ENCODE results near the gene SPATS2L. TPM values are rescaled to one million over a fixed set of nuclear protein-coding genes. Genes with fewer than 3 reads are reported as not detected.

The SPATS2L gene
- total and polyA plus RNA-seq, 2 of the 13 experiments (the other 11 are each of a cell fraction or from before 2014, with no cell fraction given) = 154 to 212 TPM

- no peak for TF ChIP-seq KDM5B (CRISPR knock-in tag; IDR thresholded peaks at IDR 0.05; ENCODE audit: borderline replicate concordance)
- no peak for TF ChIP-seq PLRG1 (conservative IDR thresholded peaks at IDR 0.05)
- no peak for TF ChIP-seq HMG20B (CRISPR knock-in tag; conservative IDR thresholded peaks at IDR 0.05)
- 0 out of 2 replicates have a peak, but pooled peaks have one; percentile 1 for TF ChIP-seq NR2F6 (IDR thresholded peaks at IDR 0.05)
- TF ChIP-seq NR2F6 (CRISPR knock-in tag; IDR thresholded peaks at IDR 0.05) = peak; percentile 40; the same call in 1 of the 2 replicates
- 0 out of 2 replicates have a peak, but pooled peaks have one; percentile 29 for TF ChIP-seq ZBTB33 (CRISPR knock-in tag; IDR thresholded peaks at IDR 0.05)
- peak; percentile 13 for TF ChIP-seq ZNF564 (CRISPR knock-in tag; IDR thresholded peaks at IDR 0.05)
- TF ChIP-seq ZSCAN22 (CRISPR knock-in tag; IDR thresholded peaks at IDR 0.05) = no peak
- TF ChIP-seq ZNF580 (CRISPR knock-in tag; IDR thresholded peaks at IDR 0.05; ENCODE audit: borderline replicate concordance, low read depth) = peak; percentile 79
- TF ChIP-seq MXD1 (CRISPR knock-in tag; IDR thresholded peaks at IDR 0.05) = no peak
- peak; percentile 46; the same call in 1 of the 2 replicates for TF ChIP-seq ZNF430 (CRISPR knock-in tag; IDR thresholded peaks at IDR 0.05)
- TF ChIP-seq MIER3 (CRISPR knock-in tag; IDR thresholded peaks at IDR 0.05; ENCODE audit: borderline replicate concordance) = peak; percentile 40; the same call in 1 of the 2 replicates
- TF ChIP-seq ESRRA (CRISPR knock-in tag; IDR thresholded peaks at IDR 0.05; ENCODE audit: low read depth) = peak; percentile 32; the same call in 1 of the 2 replicates
- TF ChIP-seq TFE3 (CRISPR knock-in tag; IDR thresholded peaks at IDR 0.05) = no peak; the same call in none of the 2 replicates
- TF ChIP-seq GLI4 (CRISPR knock-in tag; IDR thresholded peaks at IDR 0.05; ENCODE audit: borderline replicate concordance) = no peak
- TF ChIP-seq GRHL1 (CRISPR knock-in tag; conservative IDR thresholded peaks at IDR 0.05) = no peak
- no peak for TF ChIP-seq ZNF34 (CRISPR knock-in tag; IDR thresholded peaks at IDR 0.05; ENCODE audit: borderline replicate concordance)
- TF ChIP-seq MIXL1 (CRISPR knock-in tag; IDR thresholded peaks at IDR 0.05) = no peak
- TF ChIP-seq PHF21A (CRISPR knock-in tag; IDR thresholded peaks at IDR 0.05) = peak; percentile 84
- TF ChIP-seq TSC22D2 (CRISPR knock-in tag; IDR thresholded peaks at IDR 0.05; ENCODE audit: borderline replicate concordance) = no peak; the same call in 1 of the 2 replicates
- no peak for TF ChIP-seq THAP7 (CRISPR knock-in tag; IDR thresholded peaks at IDR 0.05)
- 0 out of 2 replicates have a peak, but pooled peaks have one; percentile 46 for TF ChIP-seq ZNF441 (CRISPR knock-in tag; IDR thresholded peaks at IDR 0.05; ENCODE audit: borderline replicate concordance)
- peak; percentile 94 for TF ChIP-seq KAT7 (CRISPR knock-in tag; IDR thresholded peaks at IDR 0.05; ENCODE audit: borderline replicate concordance)
- TF ChIP-seq NFE2L1 (CRISPR knock-in tag; IDR thresholded peaks at IDR 0.05; ENCODE audit: borderline replicate concordance) = no peak
- TF ChIP-seq KDM3A (CRISPR knock-in tag; IDR thresholded peaks at IDR 0.05; ENCODE audit: low read depth) = peak; percentile 85
Measured at GRCh38 chr2:200306196-200306930, at the start of gene SPATS2L (continued).
